Uterus (tissue), 2 donors: ENCODE results near the gene CRABP2.

ENCODE experiments used
- POLR2A ChIP-seq, 2 donors: fragments of 450-650 bp; IDR thresholded peaks; one replicate each; pipeline ENCODE4 v1.6.1; 2016; ENCODE audit warnings: antibody characterized with exemption in 2 of 2, mild to moderate bottlenecking in 1 of 2, moderate library complexity in 1 of 2
- TF ChIP-seq, protein P1 (sequence below), 4 experiments: fragments of 200-600 bp in 2 of 4; fragments of 450-650 bp in 2 of 4; sonication (generic) in 2 of 4; IDR thresholded peaks; one replicate each; pipeline ENCODE4 v1.5.1; 2016 to 2019; ENCODE audit warnings: antibody characterized with exemption in 4 of 4, mild to moderate bottlenecking in 2 of 4, moderate library complexity in 1 of 4

DNA sequence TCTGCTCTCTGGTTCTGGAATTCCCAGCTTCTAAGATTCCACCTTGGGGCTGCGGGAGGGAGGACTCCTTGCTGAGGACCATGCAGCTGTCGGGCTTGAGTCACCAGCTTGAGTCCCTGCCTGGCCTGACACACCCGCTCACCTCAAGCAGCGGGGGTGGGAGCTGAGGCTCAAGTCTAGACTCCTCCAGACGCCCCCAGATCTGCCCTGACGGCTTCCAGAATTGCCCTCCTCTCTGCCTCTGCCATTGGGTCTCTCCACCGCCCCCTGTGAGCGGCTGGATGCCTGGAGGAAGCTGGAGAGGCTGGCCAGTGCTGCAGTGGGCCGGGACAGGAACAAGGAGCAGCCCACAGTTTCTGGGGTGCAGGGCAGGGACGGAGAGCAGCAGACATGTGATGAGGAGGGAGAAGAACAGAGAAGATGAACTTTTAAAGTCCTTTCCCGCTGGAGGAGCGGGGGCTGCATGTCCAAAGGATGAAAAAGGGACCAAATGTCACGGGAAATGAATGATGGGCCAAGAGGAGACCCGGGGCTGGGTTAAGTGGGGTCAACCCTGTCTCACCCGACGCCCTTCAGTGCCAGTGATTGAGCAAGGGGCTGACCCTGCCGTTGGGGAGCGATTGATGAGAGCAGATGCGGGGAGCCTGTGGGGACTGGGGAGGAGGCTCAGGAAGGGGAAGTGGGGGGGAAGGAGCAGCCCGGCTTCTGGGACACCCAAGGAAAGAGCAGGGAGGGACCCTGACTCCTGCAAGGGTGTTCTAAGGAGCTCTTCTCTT, 13.5 kb downstream of the CRABP2 start:
- TF ChIP-seq, protein P1, sequence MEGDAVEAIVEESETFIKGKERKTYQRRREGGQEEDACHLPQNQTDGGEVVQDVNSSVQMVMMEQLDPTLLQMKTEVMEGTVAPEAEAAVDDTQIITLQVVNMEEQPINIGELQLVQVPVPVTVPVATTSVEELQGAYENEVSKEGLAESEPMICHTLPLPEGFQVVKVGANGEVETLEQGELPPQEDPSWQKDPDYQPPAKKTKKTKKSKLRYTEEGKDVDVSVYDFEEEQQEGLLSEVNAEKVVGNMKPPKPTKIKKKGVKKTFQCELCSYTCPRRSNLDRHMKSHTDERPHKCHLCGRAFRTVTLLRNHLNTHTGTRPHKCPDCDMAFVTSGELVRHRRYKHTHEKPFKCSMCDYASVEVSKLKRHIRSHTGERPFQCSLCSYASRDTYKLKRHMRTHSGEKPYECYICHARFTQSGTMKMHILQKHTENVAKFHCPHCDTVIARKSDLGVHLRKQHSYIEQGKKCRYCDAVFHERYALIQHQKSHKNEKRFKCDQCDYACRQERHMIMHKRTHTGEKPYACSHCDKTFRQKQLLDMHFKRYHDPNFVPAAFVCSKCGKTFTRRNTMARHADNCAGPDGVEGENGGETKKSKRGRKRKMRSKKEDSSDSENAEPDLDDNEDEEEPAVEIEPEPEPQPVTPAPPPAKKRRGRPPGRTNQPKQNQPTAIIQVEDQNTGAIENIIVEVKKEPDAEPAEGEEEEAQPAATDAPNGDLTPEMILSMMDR (IDR thresholded peaks at IDR 0.05), result no peak
- TF ChIP-seq POLR2A (IDR thresholded peaks at IDR 0.05), result no peak
